ENCODE results near the gene USP5. TPM values are rescaled to one million over a fixed set of nuclear protein-coding genes. Genes with fewer than 3 reads are reported as not detected.

USP5 gene
- total RNA-seq, 1 donor from 2014 or later: 60.5 TPM

DNA sequence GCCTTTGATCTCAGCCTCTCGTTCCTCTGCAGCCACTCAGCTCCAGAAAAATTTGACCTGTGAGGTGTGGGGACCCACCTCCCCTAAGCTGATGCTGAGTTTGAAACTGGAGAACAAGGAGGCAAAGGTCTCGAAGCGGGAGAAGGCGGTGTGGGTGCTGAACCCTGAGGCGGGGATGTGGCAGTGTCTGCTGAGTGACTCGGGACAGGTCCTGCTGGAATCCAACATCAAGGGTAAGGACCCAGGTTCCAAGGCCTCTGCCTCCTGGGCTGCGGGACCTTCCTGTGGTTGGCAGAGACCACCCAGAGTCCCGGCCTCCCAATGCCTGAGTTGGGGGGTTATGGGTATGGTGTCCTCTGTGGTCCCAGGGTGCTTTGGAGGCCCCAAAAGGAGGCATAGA is 34.9 kb upstream of the USP5 start:
- no peak for DNase-seq (ENCODE audit: low read depth)
- H3K4me3 ChIP-seq (ENCODE audit: low read depth, low read length): no peak overlapping the region
- TF ChIP-seq CTCF (conservative IDR thresholded peaks at IDR 0.05; ENCODE audit: low read depth, low read length): no peak

DNA sequence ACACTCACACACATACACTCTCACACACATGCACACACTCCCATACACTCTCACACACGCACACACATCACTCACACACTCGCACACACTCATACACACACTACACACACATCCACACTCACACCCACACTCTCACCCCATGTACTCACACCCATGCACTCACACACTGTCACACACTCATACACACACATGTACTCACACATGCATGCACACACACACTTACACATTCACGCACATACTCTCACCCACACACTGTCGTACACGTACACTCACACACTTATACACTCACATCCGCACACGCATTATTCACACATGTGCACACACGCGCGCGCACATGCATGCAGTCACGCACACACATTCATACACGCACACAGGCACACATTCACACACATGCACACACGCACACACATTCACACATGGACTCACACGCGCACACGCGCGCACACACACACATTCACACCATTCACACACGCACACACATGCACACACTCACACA is 34.2 kb upstream of the USP5 start:
- no peak for TF ChIP-seq CTCF (conservative IDR thresholded peaks at IDR 0.05; ENCODE audit: low read depth, low read length)
- DNase-seq (ENCODE audit: low read depth): no peak
- H3K4me3 ChIP-seq (ENCODE audit: low read depth, low read length): no peak overlapping the region

DNA sequence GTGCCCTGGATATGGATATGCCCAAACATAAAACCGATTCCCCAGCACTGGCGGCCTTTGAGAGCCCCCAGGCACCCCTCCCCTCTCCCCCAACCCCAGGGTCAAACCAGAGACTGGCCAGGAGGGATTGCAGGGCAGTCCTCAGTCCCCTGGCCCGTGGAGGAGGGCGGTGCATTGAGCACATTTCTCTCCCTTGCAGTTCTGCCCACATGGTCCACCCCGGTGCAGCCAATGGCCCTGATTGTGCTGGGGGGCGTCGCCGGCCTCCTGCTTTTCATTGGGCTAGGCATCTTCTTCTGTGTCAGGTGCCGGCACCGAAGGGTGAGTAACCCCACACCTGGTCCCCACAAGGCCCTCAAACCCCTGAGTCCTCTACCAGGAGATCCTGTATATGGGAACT is 33.7 kb upstream of the USP5 start:
- no peak overlapping the region for H3K4me3 ChIP-seq (ENCODE audit: low read depth, low read length)
- no peak for DNase-seq (ENCODE audit: low read depth)
- no peak for TF ChIP-seq CTCF (conservative IDR thresholded peaks at IDR 0.05; ENCODE audit: low read depth, low read length)

DNA sequence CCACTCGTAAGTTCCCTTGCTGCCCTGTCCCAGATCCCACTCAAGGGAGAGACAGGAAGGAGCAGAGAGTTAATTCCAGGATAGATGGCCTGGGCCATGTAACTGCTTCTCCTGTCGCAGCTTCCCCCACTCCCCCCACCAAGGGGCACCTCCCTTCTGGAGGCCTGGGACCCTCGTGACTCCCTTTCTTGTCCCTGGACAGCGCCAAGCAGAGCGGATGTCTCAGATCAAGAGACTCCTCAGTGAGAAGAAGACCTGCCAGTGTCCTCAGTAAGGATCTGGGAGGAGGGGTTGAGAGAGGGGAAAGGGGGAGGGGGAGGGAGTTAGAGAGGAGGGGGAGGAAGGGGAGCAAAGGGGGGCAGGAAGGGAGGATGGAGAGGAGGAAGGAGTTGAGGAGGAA is 33.3 kb upstream of the USP5 start:
- H3K4me3 ChIP-seq (ENCODE audit: low read depth, low read length): no peak overlapping the region

DNA sequence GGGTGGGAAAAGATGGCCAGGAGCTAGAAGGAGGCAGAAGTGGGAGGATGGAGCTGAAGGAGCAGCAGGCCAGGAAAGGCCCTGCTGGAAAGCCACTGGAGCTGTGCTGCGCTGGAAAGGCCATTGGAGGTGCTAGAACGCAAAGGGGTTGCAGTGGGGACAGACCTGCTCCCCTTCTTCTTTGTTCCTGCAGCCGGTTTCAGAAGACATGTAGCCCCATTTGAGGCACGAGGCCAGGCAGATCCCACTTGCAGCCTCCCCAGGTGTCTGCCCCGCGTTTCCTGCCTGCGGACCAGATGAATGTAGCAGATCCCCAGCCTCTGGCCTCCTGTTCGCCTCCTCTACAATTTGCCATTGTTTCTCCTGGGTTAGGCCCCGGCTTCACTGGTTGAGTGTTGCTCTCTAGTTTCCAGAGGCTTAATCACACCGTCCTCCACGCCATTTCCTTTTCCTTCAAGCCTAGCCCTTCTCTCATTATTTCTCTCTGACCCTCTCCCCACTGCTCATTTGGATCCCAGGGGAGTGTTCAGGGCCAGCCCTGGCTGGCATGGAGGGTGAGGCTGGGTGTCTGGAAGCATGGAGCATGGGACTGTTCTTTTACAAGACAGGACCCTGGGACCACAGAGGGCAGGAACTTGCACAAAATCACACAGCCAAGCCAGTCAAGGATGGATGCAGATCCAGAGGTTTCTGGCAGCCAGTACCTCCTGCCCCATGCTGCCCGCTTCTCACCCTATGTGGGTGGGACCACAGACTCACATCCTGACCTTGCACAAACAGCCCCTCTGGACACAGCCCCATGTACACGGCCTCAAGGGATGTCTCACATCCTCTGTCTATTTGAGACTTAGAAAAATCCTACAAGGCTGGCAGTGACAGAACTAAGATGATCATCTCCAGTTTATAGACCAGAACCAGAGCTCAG is 32.6 kb upstream of the USP5 start:
- H3K4me3 ChIP-seq (ENCODE audit: low read depth, low read length): no peak overlapping the region
- no peak for DNase-seq (ENCODE audit: low read depth)
- no peak for TF ChIP-seq CTCF (conservative IDR thresholded peaks at IDR 0.05; ENCODE audit: low read depth, low read length)

More for the DNA sequence above, 33.3 kb upstream of the USP5 start:
- DNase-seq (ENCODE audit: low read depth): no peak
- TF ChIP-seq CTCF (conservative IDR thresholded peaks at IDR 0.05; ENCODE audit: low read depth, low read length): no peak

DNA sequence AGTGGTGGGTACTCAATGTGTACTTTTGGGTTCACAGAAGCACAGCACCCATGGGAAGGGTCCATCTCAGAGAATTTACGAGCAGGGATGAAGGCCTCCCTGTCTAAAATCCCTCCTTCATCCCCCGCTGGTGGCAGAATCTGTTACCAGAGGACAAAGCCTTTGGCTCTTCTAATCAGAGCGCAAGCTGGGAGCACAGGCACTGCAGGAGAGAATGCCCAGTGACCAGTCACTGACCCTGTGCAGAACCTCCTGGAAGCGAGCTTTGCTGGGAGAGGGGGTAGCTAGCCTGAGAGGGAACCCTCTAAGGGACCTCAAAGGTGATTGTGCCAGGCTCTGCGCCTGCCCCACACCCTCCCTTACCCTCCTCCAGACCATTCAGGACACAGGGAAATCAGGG is 31.8 kb upstream of the USP5 start:
- H3K4me3 ChIP-seq (ENCODE audit: low read depth, low read length): no peak overlapping the region
- DNase-seq (ENCODE audit: low read depth): no peak
- no peak for TF ChIP-seq CTCF (conservative IDR thresholded peaks at IDR 0.05; ENCODE audit: low read depth, low read length)

Data from epithelial cell of proximal tubule (primary cell).